Liver (tissue), 9 donors: ENCODE data around the gene HSPG2. TPM values are rescaled to one million over a fixed set of nuclear protein-coding genes. Genes with fewer than 3 reads are reported as not detected.
A peak's percentile ranks its signal among the peaks of the same experiment; 100 is the strongest.

Experiments
- DNase-seq: peaks from one replicate; pipeline ENCODE4 v3.0.0-alpha.2; 2017; ENCODE audit warnings: low spot score
- H3K27ac ChIP-seq, 2 donors: one replicate each; pipeline ENCODE4 v1.7.0; 2013; ENCODE audit warnings: inconsistent platforms in 2 of 2, low read length in 2 of 2, control low read depth in 1 of 2, low read depth in 1 of 2, mild to moderate bottlenecking in 1 of 2
- H3K27me3 ChIP-seq, 4 donors: one replicate each; pipeline versions ENCODE4 v1.6.1 to v1.7.0; 2013; ENCODE audit warnings: low read length in 3 of 4, inconsistent platforms in 1 of 4, mild to moderate bottlenecking in 1 of 4, moderate library complexity in 1 of 4; ENCODE audit not compliant: control insufficient read depth in 4 of 4, insufficient read depth in 4 of 4
- H3K36me3 ChIP-seq, 4 donors: one replicate each; pipeline versions ENCODE4 v1.6.1 to v1.7.0; 2013; ENCODE audit warnings: low read length in 3 of 4, mild to moderate bottlenecking in 3 of 4, low read depth in 1 of 4, moderate library complexity in 1 of 4; ENCODE audit not compliant: control insufficient read depth in 4 of 4, insufficient read depth in 3 of 4
- H3K4me1 ChIP-seq, 4 donors: one replicate each; pipeline versions ENCODE4 v1.6.1 to v1.7.0; 2013; ENCODE audit warnings: low read length in 3 of 4, mild to moderate bottlenecking in 3 of 4, moderate library complexity in 1 of 4; ENCODE audit not compliant: control insufficient read depth in 4 of 4, insufficient read depth in 4 of 4
- H3K4me3 ChIP-seq, 3 donors: one replicate each; pipeline versions ENCODE4 v1.6.1 to v1.7.0; 2013; ENCODE audit warnings: low read length in 3 of 3, control low read depth in 1 of 3, low read depth in 1 of 3, mild to moderate bottlenecking in 1 of 3
- H3K9ac ChIP-seq, 2 donors: one replicate each; pipeline ENCODE4 v1.7.0; 2013; ENCODE audit warnings: low read length in 2 of 2, mild to moderate bottlenecking in 2 of 2, moderate library complexity in 2 of 2, control low read depth in 1 of 2, low read depth in 1 of 2
- H3K9me3 ChIP-seq, 4 donors: one replicate each; pipeline versions ENCODE4 v1.6.1 to v1.7.0; 2013; ENCODE audit warnings: low read length in 3 of 4; ENCODE audit not compliant: control insufficient read depth in 4 of 4
- FOXA2 ChIP-seq: IDR thresholded peaks from 2 replicates; pipeline ENCODE4 v1.6.1; 2016; ENCODE audit warnings: antibody characterized with exemption
- GABPA ChIP-seq, 2 donors: IDR thresholded peaks in 1 of 2; conservative IDR thresholded peaks in 1 of 2; 2 replicates each; pipeline ENCODE4 v1.6.1; 2016; ENCODE audit warnings: antibody characterized with exemption in 2 of 2, mild to moderate bottlenecking in 1 of 2, moderate library complexity in 1 of 2
- HNF4A ChIP-seq, 2 donors: conservative IDR thresholded peaks; 2 replicates each; pipeline ENCODE4 v1.6.1; 2016; ENCODE audit warnings: antibody characterized with exemption in 2 of 2, mild to moderate bottlenecking in 2 of 2
- HNF4G ChIP-seq: IDR thresholded peaks from 2 replicates; pipeline ENCODE4 v1.6.1; 2016; ENCODE audit warnings: antibody characterized with exemption
- JUND ChIP-seq, 2 donors: IDR thresholded peaks; 2 replicates each; pipeline ENCODE4 v1.6.1; 2016; ENCODE audit warnings: antibody characterized with exemption in 2 of 2
- NR2F2 ChIP-seq: IDR thresholded peaks from 2 replicates; pipeline ENCODE4 v1.6.1; 2016; ENCODE audit warnings: antibody characterized with exemption
- RAD21 ChIP-seq, 2 donors: IDR thresholded peaks; 2 replicates each; pipeline ENCODE4 v1.6.1; 2016; ENCODE audit warnings: antibody characterized with exemption in 2 of 2, mild to moderate bottlenecking in 2 of 2
- RXRA ChIP-seq, 2 donors: IDR thresholded peaks; 2 replicates each; pipeline ENCODE4 v1.6.1; 2017 to 2018; ENCODE audit warnings: antibody characterized with exemption in 2 of 2, mild to moderate bottlenecking in 1 of 2
- SP1 ChIP-seq: IDR thresholded peaks from 2 replicates; pipeline ENCODE4 v1.6.1; 2018; ENCODE audit warnings: antibody characterized with exemption, mild to moderate bottlenecking
- TAF1 ChIP-seq: conservative IDR thresholded peaks from 2 replicates; pipeline ENCODE4 v1.6.1; 2016; ENCODE audit warnings: antibody characterized with exemption, mild to moderate bottlenecking
- YY1 ChIP-seq: IDR thresholded peaks from 2 replicates; pipeline ENCODE4 v1.6.1; 2016; ENCODE audit warnings: antibody characterized with exemption, mild to moderate bottlenecking
- WGBS: extraction: QIAGEN DNeasy Blood & Tissue Kit; methylation state at CpG from one replicate; pipeline ENCODE4 v1.1.7; 2013; 5-methylcytosine and 5-hydroxymethylcytosine counted together
- polyA plus RNA-seq, 2 donors: library from polyadenylated mRNA; stranded (reverse) in 1 of 2; unstranded in 1 of 2; fragments of 200-250 nt in 1 of 2; fragments of >200 nt in 1 of 2; fragmentation: Nextera tagmentation in 1 of 2; extraction: Ambion mirVana in 1 of 2; gene quantifications; one replicate each; pipeline versions ENCODE4 v1.2.1 to v1.2.3, GENCODE V29; 2013 to 2015
- total RNA-seq, 2 donors: library from RNA; depleted of rRNA; stranded (reverse); fragments of >200 nt; gene quantifications; one replicate each; pipeline ENCODE4 v1.2.3, GENCODE V29; 2014
- TF ChIP-seq, protein P1 (sequence below): IDR thresholded peaks from 2 replicates; pipeline ENCODE4 v1.6.1; 2016; ENCODE audit warnings: antibody characterized with exemption, mild to moderate bottlenecking
- TF ChIP-seq, protein P2 (sequence below): IDR thresholded peaks from 2 replicates; pipeline ENCODE4 v1.6.1; 2016; ENCODE audit warnings: antibody characterized with exemption
- TF ChIP-seq, protein P3 (sequence below): IDR thresholded peaks from 2 replicates; pipeline ENCODE4 v1.6.1; 2016; ENCODE audit warnings: antibody characterized with exemption
- TF ChIP-seq, protein P4 (sequence below): fragments of 150-350 bp; IDR thresholded peaks from 2 replicates; pipeline ENCODE4 v1.5.1; 2017; ENCODE audit warnings: improper control_type of control experiment, low read depth, low read length; ENCODE audit not compliant: missing input control
- TF ChIP-seq, protein P5 (sequence below): IDR thresholded peaks from 2 replicates; pipeline ENCODE4 v1.6.1; 2016; ENCODE audit warnings: antibody characterized with exemption
- donor health status: healthy.
- donor health status: healthy.
- donor health status: healthy.
- donor health status: healthy.
- donor health status: healthy.

Gene HSPG2
- total and polyA plus RNA-seq, 4 donors, result 5.6 to 43.9 (median 23.9) TPM

DNA sequence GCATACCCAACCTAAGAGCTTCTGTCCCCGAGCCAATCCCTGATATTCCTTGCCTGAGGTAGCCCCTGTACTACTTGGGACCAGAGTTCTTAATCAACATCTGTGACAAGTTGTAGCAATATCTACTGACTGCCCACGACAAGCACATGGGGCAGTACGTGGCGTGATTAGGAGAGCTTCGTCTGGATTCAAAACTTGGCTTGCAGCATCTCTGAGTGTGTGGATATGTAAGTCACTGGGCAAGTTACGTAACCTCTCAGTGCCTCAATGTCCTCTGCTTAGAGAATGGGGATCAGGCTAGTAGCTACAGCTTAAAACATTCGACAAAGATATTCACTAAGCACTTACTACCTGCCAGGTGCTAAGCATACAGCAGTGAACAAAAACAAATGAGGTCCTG, 5.0 kb downstream of the HSPG2 start:
- no peak for DNase-seq
- no peak overlapping the region for H3K4me3 ChIP-seq
- TF ChIP-seq, protein P1, sequence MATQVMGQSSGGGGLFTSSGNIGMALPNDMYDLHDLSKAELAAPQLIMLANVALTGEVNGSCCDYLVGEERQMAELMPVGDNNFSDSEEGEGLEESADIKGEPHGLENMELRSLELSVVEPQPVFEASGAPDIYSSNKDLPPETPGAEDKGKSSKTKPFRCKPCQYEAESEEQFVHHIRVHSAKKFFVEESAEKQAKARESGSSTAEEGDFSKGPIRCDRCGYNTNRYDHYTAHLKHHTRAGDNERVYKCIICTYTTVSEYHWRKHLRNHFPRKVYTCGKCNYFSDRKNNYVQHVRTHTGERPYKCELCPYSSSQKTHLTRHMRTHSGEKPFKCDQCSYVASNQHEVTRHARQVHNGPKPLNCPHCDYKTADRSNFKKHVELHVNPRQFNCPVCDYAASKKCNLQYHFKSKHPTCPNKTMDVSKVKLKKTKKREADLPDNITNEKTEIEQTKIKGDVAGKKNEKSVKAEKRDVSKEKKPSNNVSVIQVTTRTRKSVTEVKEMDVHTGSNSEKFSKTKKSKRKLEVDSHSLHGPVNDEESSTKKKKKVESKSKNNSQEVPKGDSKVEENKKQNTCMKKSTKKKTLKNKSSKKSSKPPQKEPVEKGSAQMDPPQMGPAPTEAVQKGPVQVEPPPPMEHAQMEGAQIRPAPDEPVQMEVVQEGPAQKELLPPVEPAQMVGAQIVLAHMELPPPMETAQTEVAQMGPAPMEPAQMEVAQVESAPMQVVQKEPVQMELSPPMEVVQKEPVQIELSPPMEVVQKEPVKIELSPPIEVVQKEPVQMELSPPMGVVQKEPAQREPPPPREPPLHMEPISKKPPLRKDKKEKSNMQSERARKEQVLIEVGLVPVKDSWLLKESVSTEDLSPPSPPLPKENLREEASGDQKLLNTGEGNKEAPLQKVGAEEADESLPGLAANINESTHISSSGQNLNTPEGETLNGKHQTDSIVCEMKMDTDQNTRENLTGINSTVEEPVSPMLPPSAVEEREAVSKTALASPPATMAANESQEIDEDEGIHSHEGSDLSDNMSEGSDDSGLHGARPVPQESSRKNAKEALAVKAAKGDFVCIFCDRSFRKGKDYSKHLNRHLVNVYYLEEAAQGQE, result no peak
- TF ChIP-seq SP1 (no peak), FOXA2 (no peak), RXRA (IDR thresholded peaks at IDR 0.05) (no peak), YY1 (no peak), HNF4A (conservative IDR thresholded peaks at IDR 0.05) (no peak), TAF1 (no peak), HNF4G (no peak), JUND (IDR thresholded peaks at IDR 0.05) (no peak), GABPA (IDR thresholded peaks at IDR 0.05 in 1 of 2, conservative IDR thresholded peaks at IDR 0.05 in 1 of 2) (no peak), RAD21 (IDR thresholded peaks at IDR 0.05) (no peak), NR2F2 (no peak)
- TF ChIP-seq, protein P2, sequence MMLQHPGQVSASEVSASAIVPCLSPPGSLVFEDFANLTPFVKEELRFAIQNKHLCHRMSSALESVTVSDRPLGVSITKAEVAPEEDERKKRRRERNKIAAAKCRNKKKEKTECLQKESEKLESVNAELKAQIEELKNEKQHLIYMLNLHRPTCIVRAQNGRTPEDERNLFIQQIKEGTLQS, result no peak
- TF ChIP-seq, protein P3, sequence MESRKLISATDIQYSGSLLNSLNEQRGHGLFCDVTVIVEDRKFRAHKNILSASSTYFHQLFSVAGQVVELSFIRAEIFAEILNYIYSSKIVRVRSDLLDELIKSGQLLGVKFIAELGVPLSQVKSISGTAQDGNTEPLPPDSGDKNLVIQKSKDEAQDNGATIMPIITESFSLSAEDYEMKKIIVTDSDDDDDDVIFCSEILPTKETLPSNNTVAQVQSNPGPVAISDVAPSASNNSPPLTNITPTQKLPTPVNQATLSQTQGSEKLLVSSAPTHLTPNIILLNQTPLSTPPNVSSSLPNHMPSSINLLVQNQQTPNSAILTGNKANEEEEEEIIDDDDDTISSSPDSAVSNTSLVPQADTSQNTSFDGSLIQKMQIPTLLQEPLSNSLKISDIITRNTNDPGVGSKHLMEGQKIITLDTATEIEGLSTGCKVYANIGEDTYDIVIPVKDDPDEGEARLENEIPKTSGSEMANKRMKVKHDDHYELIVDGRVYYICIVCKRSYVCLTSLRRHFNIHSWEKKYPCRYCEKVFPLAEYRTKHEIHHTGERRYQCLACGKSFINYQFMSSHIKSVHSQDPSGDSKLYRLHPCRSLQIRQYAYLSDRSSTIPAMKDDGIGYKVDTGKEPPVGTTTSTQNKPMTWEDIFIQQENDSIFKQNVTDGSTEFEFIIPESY, result no peak
- TF ChIP-seq, protein P4, sequence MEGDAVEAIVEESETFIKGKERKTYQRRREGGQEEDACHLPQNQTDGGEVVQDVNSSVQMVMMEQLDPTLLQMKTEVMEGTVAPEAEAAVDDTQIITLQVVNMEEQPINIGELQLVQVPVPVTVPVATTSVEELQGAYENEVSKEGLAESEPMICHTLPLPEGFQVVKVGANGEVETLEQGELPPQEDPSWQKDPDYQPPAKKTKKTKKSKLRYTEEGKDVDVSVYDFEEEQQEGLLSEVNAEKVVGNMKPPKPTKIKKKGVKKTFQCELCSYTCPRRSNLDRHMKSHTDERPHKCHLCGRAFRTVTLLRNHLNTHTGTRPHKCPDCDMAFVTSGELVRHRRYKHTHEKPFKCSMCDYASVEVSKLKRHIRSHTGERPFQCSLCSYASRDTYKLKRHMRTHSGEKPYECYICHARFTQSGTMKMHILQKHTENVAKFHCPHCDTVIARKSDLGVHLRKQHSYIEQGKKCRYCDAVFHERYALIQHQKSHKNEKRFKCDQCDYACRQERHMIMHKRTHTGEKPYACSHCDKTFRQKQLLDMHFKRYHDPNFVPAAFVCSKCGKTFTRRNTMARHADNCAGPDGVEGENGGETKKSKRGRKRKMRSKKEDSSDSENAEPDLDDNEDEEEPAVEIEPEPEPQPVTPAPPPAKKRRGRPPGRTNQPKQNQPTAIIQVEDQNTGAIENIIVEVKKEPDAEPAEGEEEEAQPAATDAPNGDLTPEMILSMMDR, result no peak
- TF ChIP-seq, protein P5, sequence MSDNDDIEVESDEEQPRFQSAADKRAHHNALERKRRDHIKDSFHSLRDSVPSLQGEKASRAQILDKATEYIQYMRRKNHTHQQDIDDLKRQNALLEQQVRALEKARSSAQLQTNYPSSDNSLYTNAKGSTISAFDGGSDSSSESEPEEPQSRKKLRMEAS, result no peak
- H3K27ac ChIP-seq, result peak overlapping the region; percentile 14 to 36
- H3K27me3 ChIP-seq, result no peaks in the 10 kb centered on the region
- 70% methylated on average over 7 of the region's 7 CpGs for WGBS
- H3K36me3 ChIP-seq, result no peaks in the 10 kb centered on the region
- peaks cover 0 to 18% (median 2%) of the 10 kb centered on the region in 4 donors for H3K4me1 ChIP-seq
- no peak overlapping the region for H3K9ac ChIP-seq
- no peaks in the 10 kb centered on the region for H3K9me3 ChIP-seq
